Karpas-422 (cell line): ENCODE results near the gene HACE1. TPM values are rescaled to one million over a fixed set of nuclear protein-coding genes. Genes with fewer than 3 reads are reported as not detected.

ENCODE experiments used
- DNase-seq: peaks from one replicate; pipeline ENCODE4 v3.0.0-alpha.2; 2015
- H2AFZ ChIP-seq: fragments of 200-600 bp; sonication (generic); 2 replicates; pipeline ENCODE4 v1.6.1; 2014; ENCODE audit warnings: antibody characterized with exemption, low read length, mixed read lengths
- H3K27ac ChIP-seq: fragments of 200-600 bp; sonication (generic); 2 replicates; pipeline ENCODE4 v1.5.1; 2014; ENCODE audit warnings: mild to moderate bottlenecking, low read length, moderate library complexity
- H3K27me3 ChIP-seq: fragments of 200-600 bp; sonication (generic); 2 replicates; pipeline ENCODE4 v1.6.1; 2014; ENCODE audit warnings: low read length, mixed read lengths
- H3K36me3 ChIP-seq: fragments of 200-600 bp; sonication (generic); 2 replicates; pipeline ENCODE4 v1.6.1; 2014; ENCODE audit warnings: low read length, mixed read lengths; ENCODE audit not compliant: insufficient read depth
- H3K4me1 ChIP-seq: fragments of 200-600 bp; sonication (generic); 2 replicates; pipeline ENCODE4 v1.6.1; 2014; ENCODE audit warnings: mild to moderate bottlenecking, low read length, mixed read lengths
- H3K4me2 ChIP-seq: fragments of 200-600 bp; sonication (generic); 2 replicates; pipeline ENCODE4 v1.6.1; 2014; ENCODE audit warnings: low read length, low read depth, mild to moderate bottlenecking; ENCODE audit not compliant: poor library complexity, severe bottlenecking
- H3K4me3 ChIP-seq: fragments of 200-600 bp; sonication (generic); 2 replicates; pipeline ENCODE4 v1.5.1; 2014; ENCODE audit warnings: mild to moderate bottlenecking, antibody characterized with exemption, low read length, mixed read lengths
- H3K79me2 ChIP-seq: fragments of 200-600 bp; sonication (generic); 2 replicates; pipeline ENCODE4 v1.6.1; 2014; ENCODE audit warnings: mild to moderate bottlenecking, low read length, mixed read lengths
- H3K9ac ChIP-seq: fragments of 200-600 bp; sonication (generic); 2 replicates; pipeline ENCODE4 v1.6.0; 2014; ENCODE audit warnings: low read length
- H3K9me2 ChIP-seq: fragments of 200-600 bp; sonication (generic), shearing (Covaris generic); replicated peaks from 2 replicates; pipeline ENCODE4 v1.6.0; 2014; ENCODE audit warnings: mild to moderate bottlenecking, low read length, moderate library complexity; ENCODE audit not compliant: insufficient read depth
- H3K9me3 ChIP-seq: fragments of 300-700, 200-600 bp; sonication (generic); 2 replicates; pipeline ENCODE4 v1.6.1; 2014; ENCODE audit warnings: low read length, mixed read lengths
- H4K20me1 ChIP-seq: fragments of 200-600 bp; sonication (generic); 2 replicates; pipeline ENCODE4 v1.6.1; 2014; ENCODE audit warnings: mild to moderate bottlenecking, antibody characterized with exemption, low read length, low read depth; ENCODE audit not compliant: insufficient read depth
- total RNA-seq: library from RNA; depleted of rRNA; stranded (reverse); fragments of >200 nt; shearing (Covaris generic); gene quantifications from 2 replicates; pipeline ENCODE4 v1.2.3, GENCODE V29; 2014; ENCODE audit warnings: low replicate concordance

HACE1 gene
- total RNA-seq, 1 experiment from 2014 or later: 41.7 TPM

GRCh38 chr6:104686550-104687175 lies 173.1 kb downstream of the HACE1 start:
- Histone ChIP-seq H3K36me3 (no peaks in the 10 kb centered on the region), H3K27me3 (no peaks in the 10 kb centered on the region), H3K4me3 (no peak overlapping the region), H4K20me1 (no peaks in the 10 kb centered on the region), H3K9ac (no peak overlapping the region), H3K4me1 (no peaks in the 10 kb centered on the region), H3K79me2 (no peaks in the 10 kb centered on the region), H3K9me3 (no peaks in the 10 kb centered on the region), H3K4me2 (no peak overlapping the region), H2AFZ (no peak overlapping the region), H3K27ac (no peak overlapping the region), H3K9me2 (no peaks in the 10 kb centered on the region)
- no peak for DNase-seq

DNA sequence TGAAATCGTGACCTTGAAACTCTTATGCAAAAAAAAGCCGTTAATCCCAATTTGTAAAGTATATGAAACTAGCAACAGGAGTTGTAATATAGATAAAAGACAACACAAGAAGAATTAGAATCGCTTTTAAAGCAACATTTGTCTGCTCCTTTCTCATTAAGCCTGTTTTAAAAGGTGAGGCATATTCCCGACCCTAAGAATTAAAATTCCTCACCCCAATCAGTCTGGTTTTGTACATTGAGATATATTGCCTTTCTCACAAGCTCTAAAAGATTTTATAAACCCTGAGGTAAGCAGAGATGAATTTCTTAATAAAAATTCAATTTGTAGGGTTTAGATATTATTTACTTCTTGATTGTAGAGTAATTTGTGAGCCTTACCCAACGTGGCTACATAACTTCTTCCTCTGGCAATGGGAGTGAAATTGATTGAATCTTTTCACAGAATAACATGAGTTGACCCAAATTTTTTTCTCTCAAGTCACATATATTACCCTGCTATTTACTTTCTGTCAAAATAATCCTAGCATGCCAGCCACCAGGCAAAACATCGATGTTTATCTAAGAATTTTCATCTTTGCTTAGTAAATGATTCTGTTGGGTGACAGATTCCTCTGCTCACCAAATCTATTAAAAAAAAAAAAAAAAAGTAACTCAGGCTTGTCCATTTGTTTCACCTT lies 173.7 kb downstream of the HACE1 start:
- H3K27ac ChIP-seq: no peak overlapping the region
- no peak overlapping the region for H2AFZ ChIP-seq
- H3K9me3 ChIP-seq: no peaks in the 10 kb centered on the region
- H3K4me3 ChIP-seq: no peak overlapping the region
- no peak overlapping the region for H3K4me2 ChIP-seq
- no peaks in the 10 kb centered on the region for H4K20me1 ChIP-seq
- DNase-seq: no peak
- H3K4me1 ChIP-seq: no peaks in the 10 kb centered on the region
- H3K79me2 ChIP-seq: no peaks in the 10 kb centered on the region
- no peak overlapping the region for H3K9ac ChIP-seq
- H3K9me2 ChIP-seq: no peaks in the 10 kb centered on the region
- H3K36me3 ChIP-seq: no peaks in the 10 kb centered on the region
- H3K27me3 ChIP-seq: no peaks in the 10 kb centered on the region

DNA sequence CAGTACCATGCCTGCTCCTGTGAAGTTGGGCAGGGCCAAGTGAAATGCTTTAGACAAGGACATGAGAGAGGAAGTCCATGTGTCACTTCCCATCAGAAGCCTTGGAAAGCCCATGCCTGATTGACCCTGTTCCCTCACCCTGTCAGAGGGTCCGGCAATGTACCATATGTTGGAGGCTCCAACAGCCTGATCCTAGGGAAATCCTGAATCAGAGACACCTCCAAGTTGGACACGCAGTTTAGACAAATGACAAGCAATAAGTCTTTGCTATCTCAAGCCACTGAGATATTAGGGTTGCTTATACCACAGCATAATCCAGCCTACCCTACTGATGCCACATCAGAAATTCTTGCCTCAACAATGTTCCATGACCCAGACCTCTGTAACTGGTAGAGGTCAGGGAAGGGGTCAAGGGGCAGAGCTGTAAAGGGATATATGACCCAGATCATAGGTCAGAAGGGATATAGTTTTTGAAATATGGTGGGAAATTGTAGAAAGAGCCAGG lies 174.8 kb downstream of the HACE1 start:
- Histone ChIP-seq H4K20me1 (no peaks in the 10 kb centered on the region), H3K36me3 (no peaks in the 10 kb centered on the region), H3K27me3 (no peaks in the 10 kb centered on the region), H3K9ac (no peak overlapping the region), H3K9me3 (no peaks in the 10 kb centered on the region), H3K4me1 (no peaks in the 10 kb centered on the region), H3K9me2 (no peaks in the 10 kb centered on the region), H3K27ac (no peak overlapping the region), H3K79me2 (no peaks in the 10 kb centered on the region), H2AFZ (no peak overlapping the region), H3K4me3 (no peak overlapping the region), H3K4me2 (no peak overlapping the region)
- no peak for DNase-seq

DNA sequence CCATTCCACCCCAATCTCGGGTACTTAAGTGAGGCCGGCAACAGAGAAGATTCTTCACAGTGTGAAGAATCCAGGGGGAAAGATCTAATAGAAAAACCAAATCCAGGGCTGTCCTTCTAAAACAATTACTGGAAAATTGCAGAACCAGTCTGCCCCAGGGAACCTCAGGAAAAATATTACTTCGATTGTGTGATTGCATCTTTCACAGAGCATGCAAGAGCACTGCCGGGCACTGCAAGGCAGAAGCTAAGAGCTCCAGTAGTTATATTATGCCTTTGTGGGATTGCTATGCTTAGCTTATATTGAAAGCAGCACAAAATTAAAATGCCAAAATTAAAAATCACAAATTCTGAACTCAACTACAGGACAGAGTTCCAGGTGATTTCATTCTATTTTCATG lies 175.9 kb downstream of the HACE1 start:
- no peaks in the 10 kb centered on the region for H3K4me1 ChIP-seq
- H3K79me2 ChIP-seq: no peaks in the 10 kb centered on the region
- H3K4me2 ChIP-seq: no peak overlapping the region
- DNase-seq: no peak
- no peaks in the 10 kb centered on the region for H3K9me3 ChIP-seq
- H3K27me3 ChIP-seq: no peaks in the 10 kb centered on the region
- no peak overlapping the region for H3K9ac ChIP-seq
- no peak overlapping the region for H3K27ac ChIP-seq
- H3K9me2 ChIP-seq: no peaks in the 10 kb centered on the region
- no peak overlapping the region for H2AFZ ChIP-seq
- H3K4me3 ChIP-seq: no peak overlapping the region
- no peaks in the 10 kb centered on the region for H4K20me1 ChIP-seq
- H3K36me3 ChIP-seq: no peaks in the 10 kb centered on the region

DNA sequence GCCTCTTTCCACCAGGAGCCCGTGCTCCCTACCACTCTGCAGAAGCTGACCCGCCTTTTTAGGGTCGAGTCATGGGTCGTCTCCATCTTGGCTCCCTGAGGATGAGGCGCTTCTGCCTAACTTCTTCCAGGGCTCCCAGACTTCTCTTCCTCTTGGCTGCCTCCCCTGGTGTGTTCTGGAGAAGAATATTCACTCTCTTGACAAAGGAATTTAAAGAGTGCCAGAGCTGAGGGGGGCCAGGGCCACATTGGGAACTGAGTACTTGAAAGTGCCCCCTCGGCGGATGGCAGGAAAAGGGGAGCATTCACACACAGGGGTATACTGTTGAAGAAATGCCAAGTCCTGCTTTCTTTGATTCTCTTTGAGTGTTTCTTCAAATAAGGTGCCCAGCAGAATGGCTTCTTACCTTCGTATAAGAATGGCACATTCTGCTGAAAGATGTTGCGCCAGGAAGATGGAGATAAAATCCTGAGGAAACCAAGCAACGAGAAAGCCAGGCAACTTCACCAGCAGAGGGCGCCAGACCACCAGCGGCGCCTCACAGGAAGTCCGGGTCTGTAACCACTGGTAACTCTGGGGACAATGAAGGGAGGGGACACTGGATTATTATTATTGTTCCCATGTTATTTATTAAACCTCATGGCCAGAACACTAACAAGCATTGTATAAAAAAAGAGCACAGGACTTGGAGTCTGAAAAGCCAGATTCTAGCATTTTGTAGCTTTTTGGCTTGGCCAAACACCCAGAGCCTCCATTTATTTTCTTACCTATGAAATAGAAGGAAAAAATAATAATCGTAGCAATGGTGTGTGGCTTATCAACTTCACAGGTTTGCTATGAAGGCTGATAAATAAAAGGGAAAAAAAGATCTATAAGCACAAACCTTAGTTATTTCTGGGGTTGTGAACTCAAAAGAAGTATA lies 176.7 kb downstream of the HACE1 start:
- Histone ChIP-seq H3K79me2 (no peaks in the 10 kb centered on the region), H3K9me3 (no peaks in the 10 kb centered on the region), H3K9me2 (no peaks in the 10 kb centered on the region), H3K9ac (no peak overlapping the region), H3K4me2 (no peak overlapping the region), H3K36me3 (no peaks in the 10 kb centered on the region), H3K27me3 (no peaks in the 10 kb centered on the region), H3K4me3 (no peak overlapping the region), H2AFZ (no peak overlapping the region; the same call in 1 of the 2 replicates), H4K20me1 (no peaks in the 10 kb centered on the region), H3K27ac (no peak overlapping the region), H3K4me1 (no peaks in the 10 kb centered on the region)
- peak; percentile 87 for DNase-seq

GRCh38 chr6:104680539-104680938 lies 179.2 kb downstream of the HACE1 start:
- Histone ChIP-seq H2AFZ (no peak overlapping the region), H3K27me3 (no peaks in the 10 kb centered on the region), H3K36me3 (no peaks in the 10 kb centered on the region), H3K79me2 (no peaks in the 10 kb centered on the region), H4K20me1 (no peaks in the 10 kb centered on the region), H3K9me3 (no peaks in the 10 kb centered on the region), H3K9ac (no peak overlapping the region), H3K27ac (no peak overlapping the region), H3K9me2 (no peaks in the 10 kb centered on the region), H3K4me1 (no peaks in the 10 kb centered on the region), H3K4me2 (no peak overlapping the region), H3K4me3 (no peak overlapping the region)
- DNase-seq: no peak

- H3K27me3 ChIP-seq: no peaks in the 10 kb centered on the region
- no peak overlapping the region for H3K9ac ChIP-seq
- no peak overlapping the region for H3K4me2 ChIP-seq
- H3K4me1 ChIP-seq: no peaks in the 10 kb centered on the region
- H3K27ac ChIP-seq: no peak overlapping the region
- H3K36me3 ChIP-seq: no peaks in the 10 kb centered on the region
- no peak overlapping the region for H3K4me3 ChIP-seq
- no peaks in the 10 kb centered on the region for H4K20me1 ChIP-seq
- no peak for DNase-seq
- H3K9me3 ChIP-seq: no peaks in the 10 kb centered on the region
- H2AFZ ChIP-seq: no peak overlapping the region
- H3K9me2 ChIP-seq: no peaks in the 10 kb centered on the region
- H3K79me2 ChIP-seq: no peaks in the 10 kb centered on the region
Observed at GRCh38 chr6:104679971-104680370, 179.7 kb downstream of the HACE1 start.
